Measurements from ENCODE around the gene CISH.
A peak's percentile ranks its signal among the peaks of the same experiment; 100 is the strongest.

CISH gene

GRCh38 chr3:50609071-50609762, 2.4 kb downstream of the CISH start:
- H3K9ac ChIP-seq = peak overlapping the region in 10 of 11 experiments; percentile 88 to 95 (median 94); a peak in 21 of 22 replicates
- TF ChIP-seq Cebpa-rat (IDR thresholded peaks at IDR 0.05) = no peak

DNA sequence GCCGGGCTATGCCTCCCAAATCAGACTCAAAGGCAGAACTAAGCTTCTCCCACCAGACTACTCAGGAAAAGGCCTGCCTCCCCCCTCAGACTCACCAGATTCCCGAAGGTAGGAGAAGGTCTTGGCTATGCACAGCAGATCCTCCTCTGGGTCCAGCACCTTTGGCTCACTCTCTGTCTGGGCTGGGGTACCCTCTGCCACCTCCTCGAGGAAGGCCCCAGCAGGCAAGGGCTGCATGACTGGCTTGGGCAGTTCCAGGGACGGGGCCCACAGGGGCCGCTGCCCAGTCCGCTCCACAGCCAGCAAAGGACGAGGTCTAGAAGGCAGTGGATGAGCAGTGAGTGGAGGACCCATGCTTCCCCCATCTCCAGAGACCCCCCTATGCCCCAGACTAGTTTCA, 3.3 kb downstream of the CISH start:
- no peak for TF ChIP-seq Cebpa-rat (IDR thresholded peaks at IDR 0.05)
- Histone ChIP-seq H3K36me3 (peaks cover 12 to 75% (median 71%) of the 10 kb centered on the region in 11 experiments; a peak in 21 of 22 replicates), H3K4me2 (peak overlapping the region in 9 of 11 experiments; percentile 97 to 100 (median 100); a peak in 17 of 22 replicates), H3K27me3 (peaks cover 0 to 12% (median 0%) of the 10 kb centered on the region in 11 experiments; a peak in 3 of 22 replicates), H3K4me1 (peaks cover 75 to 89% (median 86%) of the 10 kb centered on the region in 10 experiments), H3K4me3 (peak overlapping the region in 7 of 10 experiments; percentile 18 to 98 (median 87); a peak in 14 of 20 replicates), H4K20me1 (peaks cover 5 to 61% (median 55%) of the 10 kb centered on the region in 11 experiments; a peak in 21 of 22 replicates), H3K27ac (peak overlapping the region in 6 of 11 experiments; percentile 5 to 92 (median 24); a peak in 5 of 22 replicates), H3K9ac (peak overlapping the region in 10 of 11 experiments; percentile 12 to 95 (median 92); a peak in 14 of 22 replicates), H3K9me3 (replicated peaks in 1 of 11) (no peaks in the 10 kb centered on the region)

More at GRCh38 chr3:50609071-50609762, 2.4 kb downstream of the CISH start:
- Histone ChIP-seq H3K27ac (peak overlapping the region in 10 of 11 experiments; percentile 15 to 95 (median 87); a peak in 12 of 22 replicates), H3K9me3 (replicated peaks in 1 of 11) (no peaks in the 10 kb centered on the region), H3K36me3 (peaks cover 12 to 65% (median 63%) of the 10 kb centered on the region in 11 experiments; a peak in 21 of 22 replicates), H3K4me2 (peak overlapping the region; percentile 97 to 100 (median 100)), H3K4me1 (peaks cover 65 to 88% (median 85%) of the 10 kb centered on the region in 10 experiments), H3K27me3 (peaks cover 0 to 13% (median 0%) of the 10 kb centered on the region in 11 experiments; a peak in 3 of 22 replicates), H3K4me3 (peak overlapping the region in 8 of 10 experiments; percentile 85 to 98 (median 88); a peak in 16 of 20 replicates), H4K20me1 (peaks cover 5 to 61% (median 55%) of the 10 kb centered on the region in 11 experiments; a peak in 21 of 22 replicates)

DNA sequence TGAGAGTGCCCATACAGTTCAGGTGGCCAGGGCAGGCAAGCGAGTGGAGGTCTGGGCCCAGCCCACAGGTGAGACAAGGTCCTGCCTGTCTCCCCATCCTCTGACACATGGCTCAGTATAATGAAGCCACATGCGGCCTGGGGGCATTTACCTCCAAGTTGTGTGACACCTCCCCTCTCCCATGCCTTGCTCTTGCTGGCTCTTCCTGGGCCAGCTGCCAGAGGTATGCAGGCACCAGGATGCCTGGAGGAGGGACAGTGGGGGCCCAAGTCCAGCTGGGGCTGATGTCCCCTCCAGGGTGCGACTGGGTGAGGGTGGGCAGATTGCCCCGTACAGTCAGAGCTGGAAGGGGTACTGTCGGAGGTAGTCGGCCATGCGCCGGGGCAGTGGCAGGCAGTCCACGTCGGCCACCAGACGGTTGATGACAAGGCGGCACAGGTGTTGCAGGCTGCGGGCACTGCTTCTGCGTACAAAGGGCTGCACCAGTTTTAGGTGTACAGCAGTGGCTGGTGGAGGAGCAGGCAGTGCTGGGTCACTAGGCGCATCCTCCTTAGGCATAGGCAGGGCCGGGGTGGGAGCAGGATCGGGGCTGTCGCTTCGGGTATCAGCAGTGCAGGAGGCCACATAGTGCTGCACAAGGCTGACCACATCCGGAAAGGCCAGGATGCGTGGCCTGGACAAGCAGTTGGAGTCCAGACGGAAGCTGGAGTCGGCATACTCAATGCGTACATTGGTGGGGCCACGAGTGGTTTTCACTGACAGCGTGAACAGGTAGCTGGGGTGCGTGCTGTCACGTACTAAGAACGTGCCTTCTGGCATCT, 4.1 kb downstream of the CISH start:
- peak overlapping the region; percentile 26 to 94 (median 88); a peak in 18 of 22 replicates for H3K9ac ChIP-seq
- peak overlapping the region in 8 of 10 experiments; percentile 27 to 98 (median 86); a peak in 13 of 20 replicates for H3K4me3 ChIP-seq
- peaks cover 5 to 61% (median 55%) of the 10 kb centered on the region in 11 experiments; a peak in 21 of 22 replicates for H4K20me1 ChIP-seq
- peaks cover 0 to 4% (median 0%) of the 10 kb centered on the region in 11 experiments; a peak in 3 of 22 replicates for H3K27me3 ChIP-seq
- TF ChIP-seq Cebpa-rat (IDR thresholded peaks at IDR 0.05) = no peak
- peak overlapping the region; percentile 75 to 100 (median 99); a peak in 21 of 22 replicates for H3K4me2 ChIP-seq
- peaks cover 81 to 89% (median 87%) of the 10 kb centered on the region in 10 experiments for H3K4me1 ChIP-seq
- no peaks in the 10 kb centered on the region for H3K9me3 ChIP-seq (replicated peaks in 1 of 11)
- peaks cover 12 to 82% (median 73%) of the 10 kb centered on the region in 11 experiments; a peak in 21 of 22 replicates for H3K36me3 ChIP-seq
- peak overlapping the region in 9 of 11 experiments; percentile 7 to 99 (median 85); a peak in 7 of 22 replicates for H3K27ac ChIP-seq

DNA sequence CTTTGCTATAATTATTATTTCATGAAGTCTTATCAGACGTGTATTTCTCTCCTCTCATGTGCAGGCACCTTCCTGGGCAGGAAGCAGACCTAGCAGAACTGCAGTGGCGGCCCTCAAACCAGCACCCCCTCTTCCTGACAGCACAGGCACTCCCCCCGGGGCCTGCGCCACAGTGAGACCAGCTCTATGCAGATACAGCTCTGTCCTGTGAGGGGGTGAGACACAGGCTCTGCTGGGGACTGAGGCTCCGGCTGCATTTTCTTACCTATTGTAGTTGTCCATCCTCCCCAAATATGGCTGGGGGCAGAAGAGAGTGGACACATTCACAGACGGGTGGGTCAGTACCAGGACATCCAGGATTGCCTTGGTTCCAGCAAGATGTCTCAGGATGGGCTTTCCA, 5.0 kb downstream of the CISH start:
- peaks cover 85 to 94% (median 92%) of the 10 kb centered on the region in 10 experiments for H3K4me1 ChIP-seq
- peak overlapping the region; percentile 26 to 94 (median 70); a peak in 21 of 22 replicates for H3K9ac ChIP-seq
- peak overlapping the region in 8 of 10 experiments; percentile 27 to 98 (median 86); a peak in 14 of 20 replicates for H3K4me3 ChIP-seq
- H3K4me2 ChIP-seq = peak overlapping the region; percentile 75 to 100 (median 99)
- peaks cover 12 to 84% (median 73%) of the 10 kb centered on the region in 11 experiments; a peak in 21 of 22 replicates for H3K36me3 ChIP-seq
- peaks cover 5 to 61% (median 55%) of the 10 kb centered on the region in 11 experiments; a peak in 21 of 22 replicates for H4K20me1 ChIP-seq
- TF ChIP-seq Cebpa-rat (IDR thresholded peaks at IDR 0.05) = no peak
- no peaks in the 10 kb centered on the region for H3K9me3 ChIP-seq (replicated peaks in 1 of 11)
- H3K27me3 ChIP-seq = no peaks in the 10 kb centered on the region
- peak overlapping the region in 9 of 11 experiments; percentile 28 to 99 (median 91); a peak in 11 of 22 replicates for H3K27ac ChIP-seq

DNA sequence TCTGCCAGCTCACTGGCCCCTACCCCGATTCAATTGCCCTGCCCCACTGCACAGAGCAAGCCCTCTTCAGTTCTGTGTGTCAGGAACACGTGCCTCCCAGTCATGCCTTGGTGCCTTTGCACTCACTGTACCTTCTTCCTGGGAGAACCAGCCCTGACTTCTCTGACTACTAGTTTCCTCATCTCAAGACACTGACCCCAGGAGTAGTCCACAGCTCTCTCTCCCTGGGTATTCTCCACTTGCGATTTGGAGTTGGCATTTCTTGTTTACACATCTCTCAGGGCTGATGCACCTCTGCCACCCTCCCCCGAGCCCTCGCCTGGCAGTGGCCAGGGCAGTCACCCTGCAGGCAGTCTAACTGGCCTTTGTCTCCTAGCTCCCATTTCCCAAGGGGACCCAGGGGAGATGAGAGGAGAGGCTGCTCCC, 5.7 kb downstream of the CISH start:
- H4K20me1 ChIP-seq = peaks cover 5 to 58% (median 51%) of the 10 kb centered on the region in 11 experiments; a peak in 21 of 22 replicates
- H3K9me3 ChIP-seq (replicated peaks in 1 of 11) = no peaks in the 10 kb centered on the region
- peak overlapping the region; percentile 26 to 94 (median 70); a peak in 21 of 22 replicates for H3K9ac ChIP-seq
- peaks cover 12 to 84% (median 73%) of the 10 kb centered on the region in 11 experiments; a peak in 21 of 22 replicates for H3K36me3 ChIP-seq
- H3K4me2 ChIP-seq = peak overlapping the region; percentile 75 to 100 (median 99)
- H3K27me3 ChIP-seq = no peaks in the 10 kb centered on the region
- H3K4me1 ChIP-seq = peaks cover 88 to 100% (median 98%) of the 10 kb centered on the region in 10 experiments
- peak overlapping the region; percentile 45 to 99 (median 96); a peak in 21 of 22 replicates for H3K27ac ChIP-seq
- TF ChIP-seq Cebpa-rat (IDR thresholded peaks at IDR 0.05) = no peak
- H3K4me3 ChIP-seq = peak overlapping the region in 7 of 10 experiments; percentile 36 to 98 (median 87); a peak in 15 of 20 replicates

GRCh38 chr3:50604628-50605588, 6.7 kb downstream of the CISH start:
- H3K27ac ChIP-seq = peak overlapping the region; percentile 48 to 99 (median 96); a peak in 20 of 22 replicates

More at GRCh38 chr3:50604628-50605588, 6.7 kb downstream of the CISH start:
- no peak for TF ChIP-seq Cebpa-rat (IDR thresholded peaks at IDR 0.05)
- no peaks in the 10 kb centered on the region for H3K9me3 ChIP-seq (replicated peaks in 1 of 11)
- H3K4me3 ChIP-seq = peak overlapping the region in 8 of 10 experiments; percentile 10 to 98 (median 86); a peak in 10 of 20 replicates
- peaks cover 5 to 48% (median 41%) of the 10 kb centered on the region in 11 experiments; a peak in 21 of 22 replicates for H4K20me1 ChIP-seq
- peak overlapping the region; percentile 75 to 100 (median 99) for H3K4me2 ChIP-seq
- H3K27me3 ChIP-seq = no peaks in the 10 kb centered on the region
- H3K9ac ChIP-seq = peak overlapping the region; percentile 26 to 94 (median 70); a peak in 18 of 22 replicates
- peaks cover 88 to 100% (median 100%) of the 10 kb centered on the region in 10 experiments for H3K4me1 ChIP-seq
- H3K36me3 ChIP-seq = peaks cover 12 to 75% (median 65%) of the 10 kb centered on the region in 11 experiments; a peak in 21 of 22 replicates

Data from BLaER1 treated with 17β-estradiol and CSF1 and Interleukin-3, amounts not matched to agents 10 nM and 100 nM (cell line).